ENCODE results near the gene CELA3B.

- no peak for TF ChIP-seq POLR2A (IDR thresholded peaks at IDR 0.05)
- peak in 1 of 2 donors; percentile 30 for TF ChIP-seq EP300 (IDR thresholded peaks at IDR 0.05)
Measured at GRCh38 chr1:21946836-21947587, 29.8 kb upstream of the CELA3B start.
